Measurements from ENCODE around the gene TNFRSF21. TPM values are rescaled to one million over a fixed set of nuclear protein-coding genes. Genes with fewer than 3 reads are reported as not detected.
"Not testable (repeated sequence)": the region's sequence is repeated elsewhere in the genome, so short reads cannot be mapped to it uniquely, and the experiment has no call there.

The TNFRSF21 gene
- total RNA-seq, 1 experiment from 2014 or later, result 19.3 TPM

DNA sequence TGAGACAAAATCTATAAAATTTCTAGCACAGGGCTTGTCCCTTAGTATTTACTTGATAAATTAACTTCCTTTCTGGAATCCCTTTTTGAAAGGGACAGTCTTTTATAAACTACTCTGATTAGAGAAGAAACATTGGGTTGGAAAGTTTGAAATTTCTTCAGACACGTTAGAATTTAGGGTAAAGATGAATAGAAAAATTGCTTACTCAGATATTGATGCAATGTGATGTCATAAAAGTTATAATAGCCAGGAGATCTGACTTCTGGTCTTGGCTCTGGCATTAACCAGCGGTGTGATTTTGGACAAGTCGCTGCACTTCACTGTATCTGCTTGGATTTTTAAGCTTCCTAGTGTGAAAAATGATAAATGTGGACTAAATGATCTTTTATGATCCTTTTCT, 9.7 kb upstream of the TNFRSF21 start:
- H3K27me3 Mint-ChIP-seq (ENCODE audit: insufficient read depth, unreplicated experiment), result no peaks in the 10 kb centered on the region
- H3K36me3 Mint-ChIP-seq (ENCODE audit: insufficient read depth, unreplicated experiment), result no peaks in the 10 kb centered on the region
- intact Hi-C loops (cut with micrococcal nuclease), result no loop called here
- H3K9me3 Mint-ChIP-seq (ENCODE audit: unreplicated experiment), result no peaks in the 10 kb centered on the region
- no peak overlapping the region for H3K4me3 Mint-ChIP-seq (ENCODE audit: unreplicated experiment)
- BruUV-seq (replicated peaks), result no TSS peak
- H3K27ac Mint-ChIP-seq (ENCODE audit: low read depth, unreplicated experiment), result no peak overlapping the region
- DNase-seq (ENCODE audit: unreplicated experiment), result no peak
- CTCF ChIA-PET, result interaction anchor here (0.7 kb wide), 1 partner anchor 479 kb away, joined by 3 read pairs; no protein-coding TSS in a partner anchor
- TF ChIP-seq, protein P1, sequence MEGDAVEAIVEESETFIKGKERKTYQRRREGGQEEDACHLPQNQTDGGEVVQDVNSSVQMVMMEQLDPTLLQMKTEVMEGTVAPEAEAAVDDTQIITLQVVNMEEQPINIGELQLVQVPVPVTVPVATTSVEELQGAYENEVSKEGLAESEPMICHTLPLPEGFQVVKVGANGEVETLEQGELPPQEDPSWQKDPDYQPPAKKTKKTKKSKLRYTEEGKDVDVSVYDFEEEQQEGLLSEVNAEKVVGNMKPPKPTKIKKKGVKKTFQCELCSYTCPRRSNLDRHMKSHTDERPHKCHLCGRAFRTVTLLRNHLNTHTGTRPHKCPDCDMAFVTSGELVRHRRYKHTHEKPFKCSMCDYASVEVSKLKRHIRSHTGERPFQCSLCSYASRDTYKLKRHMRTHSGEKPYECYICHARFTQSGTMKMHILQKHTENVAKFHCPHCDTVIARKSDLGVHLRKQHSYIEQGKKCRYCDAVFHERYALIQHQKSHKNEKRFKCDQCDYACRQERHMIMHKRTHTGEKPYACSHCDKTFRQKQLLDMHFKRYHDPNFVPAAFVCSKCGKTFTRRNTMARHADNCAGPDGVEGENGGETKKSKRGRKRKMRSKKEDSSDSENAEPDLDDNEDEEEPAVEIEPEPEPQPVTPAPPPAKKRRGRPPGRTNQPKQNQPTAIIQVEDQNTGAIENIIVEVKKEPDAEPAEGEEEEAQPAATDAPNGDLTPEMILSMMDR (IDR thresholded peaks at IDR 0.05; ENCODE audit: unreplicated experiment), result no peak
- H3K4me1 Mint-ChIP-seq (ENCODE audit: insufficient read depth, unreplicated experiment), result no peaks in the 10 kb centered on the region
- POLR2A ChIA-PET, result no interaction called here

DNA sequence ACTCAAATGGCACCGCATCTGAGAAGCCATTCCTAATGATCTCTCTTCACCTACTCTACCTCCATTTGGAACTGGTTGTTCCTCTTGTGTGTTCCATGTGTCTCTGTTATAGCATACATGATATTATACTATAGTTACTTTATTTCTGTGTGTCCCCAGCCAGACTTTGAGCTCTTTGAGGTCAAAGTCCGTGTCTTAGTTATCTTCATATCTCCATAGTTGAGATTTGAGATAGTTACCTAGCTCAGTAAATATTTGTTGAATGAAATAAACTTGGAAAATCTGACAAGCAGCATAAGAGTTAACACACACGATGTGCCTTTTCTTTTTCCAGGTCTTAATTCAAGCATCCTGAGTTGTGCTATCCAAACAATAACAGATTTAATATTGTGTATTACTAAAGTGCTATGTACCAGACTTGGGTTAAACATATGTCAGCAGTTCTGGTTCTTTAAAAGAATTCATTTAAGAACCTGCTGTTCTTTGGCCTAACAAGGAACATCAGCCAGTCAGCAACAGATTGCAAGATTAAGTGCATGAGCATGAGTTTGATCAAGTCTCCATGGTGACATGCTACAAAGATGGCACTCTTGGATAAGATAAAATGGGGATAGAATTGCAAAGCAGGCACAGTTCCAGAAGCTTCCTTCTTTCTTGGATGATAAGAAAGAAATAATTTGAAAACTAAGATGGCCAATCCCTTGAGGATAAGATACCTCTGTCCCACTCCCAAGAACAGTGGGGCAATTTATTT, 8.7 kb upstream of the TNFRSF21 start:
- no peak for DNase-seq (ENCODE audit: unreplicated experiment)
- no peak overlapping the region for H3K4me3 Mint-ChIP-seq (ENCODE audit: unreplicated experiment)
- no peak overlapping the region for H3K27ac Mint-ChIP-seq (ENCODE audit: low read depth, unreplicated experiment)
- H3K36me3 Mint-ChIP-seq (ENCODE audit: insufficient read depth, unreplicated experiment), result no peaks in the 10 kb centered on the region
- TF ChIP-seq, protein P1 (IDR thresholded peaks at IDR 0.05; ENCODE audit: unreplicated experiment), result no peak
- H3K27me3 Mint-ChIP-seq (ENCODE audit: insufficient read depth, unreplicated experiment), result no peaks in the 10 kb centered on the region
- no peaks in the 10 kb centered on the region for H3K9me3 Mint-ChIP-seq (ENCODE audit: unreplicated experiment)
- no peaks in the 10 kb centered on the region for H3K4me1 Mint-ChIP-seq (ENCODE audit: insufficient read depth, unreplicated experiment)
- intact Hi-C loops (cut with micrococcal nuclease), result no loop called here
- ChIA-PET POLR2A (no interaction called here), CTCF (interaction anchor here (0.6 to 1.1 kb wide), 3 partner anchors 12 to 54 kb away, joined by 3 to 5 read pairs (median 3); no protein-coding TSS in a partner anchor)
- BruUV-seq (replicated peaks), result no TSS peak

DNA sequence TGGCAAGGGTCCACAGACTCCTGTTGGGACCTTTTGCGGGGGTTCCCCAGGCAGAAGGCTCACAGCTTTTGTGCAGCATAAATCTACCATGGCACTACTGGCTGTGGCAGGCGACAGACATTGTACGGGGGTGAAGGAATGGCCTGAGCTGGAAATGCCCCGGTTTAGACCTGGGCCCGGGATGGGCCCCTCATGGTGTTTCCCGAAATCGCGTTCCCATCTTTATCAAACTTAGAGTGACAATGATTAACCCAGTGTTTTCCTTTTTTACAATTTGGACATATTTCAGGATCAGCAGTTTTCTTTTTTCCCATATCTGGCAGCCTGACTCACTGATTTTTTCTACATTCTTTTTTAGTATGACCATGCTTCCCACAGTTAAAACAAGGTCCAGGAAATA, 5.5 kb upstream of the TNFRSF21 start:
- CTCF ChIA-PET; POLR2A ChIA-PET; BruUV-seq (replicated peaks); H3K36me3 Mint-ChIP-seq (ENCODE audit: insufficient read depth, unreplicated experiment); DNase-seq (ENCODE audit: unreplicated experiment); H3K4me3 Mint-ChIP-seq (ENCODE audit: unreplicated experiment); H3K4me1 Mint-ChIP-seq (ENCODE audit: insufficient read depth, unreplicated experiment); H3K27me3 Mint-ChIP-seq (ENCODE audit: insufficient read depth, unreplicated experiment); intact Hi-C loops (cut with micrococcal nuclease); H3K27ac Mint-ChIP-seq (ENCODE audit: low read depth, unreplicated experiment); H3K9me3 Mint-ChIP-seq (ENCODE audit: unreplicated experiment): not testable (repeated sequence)

DNA sequence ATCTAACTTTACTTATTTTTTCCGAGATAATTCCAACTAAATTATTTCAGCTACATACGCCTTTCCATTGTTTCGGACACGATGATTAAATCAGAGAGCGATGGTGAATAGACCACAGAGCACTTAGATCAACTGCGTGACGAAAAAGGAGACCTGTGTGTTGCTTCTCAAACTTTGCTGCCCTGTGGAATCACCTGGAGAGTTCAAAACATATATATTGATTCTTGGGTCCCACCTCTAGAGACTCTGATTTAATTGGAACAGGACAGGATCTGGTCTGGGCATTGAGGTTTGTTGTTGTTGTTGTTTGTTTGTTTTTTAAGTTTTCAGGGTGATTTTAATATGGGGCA, 401 bp upstream of the TNFRSF21 start:
- ChIA-PET POLR2A (interaction anchor here (0.7 to 8.2 kb wide), 13 partner anchors 17 to 258 kb away, joined by 3 to 68 read pairs (median 3); no protein-coding TSS in a partner anchor), CTCF (interaction anchor here (0.6 to 11.1 kb wide), 18 partner anchors 14 to 462 kb away, joined by 3 to 136 read pairs (median 3); no protein-coding TSS in a partner anchor)
- H3K36me3 Mint-ChIP-seq (ENCODE audit: insufficient read depth, unreplicated experiment), result no peaks in the 10 kb centered on the region
- TF ChIP-seq, protein P1 (IDR thresholded peaks at IDR 0.05; ENCODE audit: unreplicated experiment), result no peak
- H3K27ac Mint-ChIP-seq (ENCODE audit: low read depth, unreplicated experiment), result no peak overlapping the region
- H3K9me3 Mint-ChIP-seq (ENCODE audit: unreplicated experiment), result no peaks in the 10 kb centered on the region
- peak overlapping the region; percentile 89 for H3K4me3 Mint-ChIP-seq (ENCODE audit: unreplicated experiment)
- intact Hi-C loops (cut with micrococcal nuclease), result loop anchor here (1.0 kb wide), 3 partner anchors 213 to 461 kb away; no protein-coding TSS in a partner anchor
- no TSS peak for BruUV-seq (replicated peaks)
- DNase-seq (ENCODE audit: unreplicated experiment), result no peak
- peaks cover 12% of the 10 kb centered on the region for H3K4me1 Mint-ChIP-seq (ENCODE audit: insufficient read depth, unreplicated experiment)
- no peaks in the 10 kb centered on the region for H3K27me3 Mint-ChIP-seq (ENCODE audit: insufficient read depth, unreplicated experiment)
